HL-60 (cell line): ENCODE measurements around the gene EHD4.

Experiments
- GABPA ChIP-seq: IDR thresholded peaks from 2 replicates; pipeline ENCODE4 v1.6.1; 2012; ENCODE audit warnings: low read depth
- TF ChIP-seq, protein P1 (sequence below): IDR thresholded peaks from one replicate; pipeline ENCODE4 v1.5.1; 2011; ENCODE audit warnings: low read length, control low read depth, inconsistent platforms; ENCODE audit not compliant: insufficient read depth
- TF ChIP-seq, protein P2 (sequence below): IDR thresholded peaks from 2 replicates; pipeline ENCODE4 v1.6.1; 2012; ENCODE audit warnings: low read depth; ENCODE audit not compliant: insufficient replicate concordance

DNA sequence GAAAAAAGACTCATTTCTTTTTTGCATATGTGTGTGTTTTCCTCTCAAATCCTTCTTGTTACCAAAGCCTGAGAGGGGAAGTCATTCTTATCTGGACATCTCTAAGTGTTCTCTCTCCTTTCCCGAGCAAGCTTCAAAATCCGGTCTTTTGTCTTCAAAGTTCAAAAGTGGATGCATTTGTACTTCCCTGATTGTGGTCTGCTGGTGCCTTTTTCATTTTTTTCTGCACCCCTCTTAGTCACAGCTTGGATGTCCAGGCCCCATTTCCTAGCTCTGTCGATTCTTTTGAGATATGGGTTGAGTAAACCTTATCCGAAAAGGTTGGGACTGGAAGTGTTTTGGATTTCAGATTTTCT lies 34.8 kb downstream of the EHD4 start:
- TF ChIP-seq, protein P1, sequence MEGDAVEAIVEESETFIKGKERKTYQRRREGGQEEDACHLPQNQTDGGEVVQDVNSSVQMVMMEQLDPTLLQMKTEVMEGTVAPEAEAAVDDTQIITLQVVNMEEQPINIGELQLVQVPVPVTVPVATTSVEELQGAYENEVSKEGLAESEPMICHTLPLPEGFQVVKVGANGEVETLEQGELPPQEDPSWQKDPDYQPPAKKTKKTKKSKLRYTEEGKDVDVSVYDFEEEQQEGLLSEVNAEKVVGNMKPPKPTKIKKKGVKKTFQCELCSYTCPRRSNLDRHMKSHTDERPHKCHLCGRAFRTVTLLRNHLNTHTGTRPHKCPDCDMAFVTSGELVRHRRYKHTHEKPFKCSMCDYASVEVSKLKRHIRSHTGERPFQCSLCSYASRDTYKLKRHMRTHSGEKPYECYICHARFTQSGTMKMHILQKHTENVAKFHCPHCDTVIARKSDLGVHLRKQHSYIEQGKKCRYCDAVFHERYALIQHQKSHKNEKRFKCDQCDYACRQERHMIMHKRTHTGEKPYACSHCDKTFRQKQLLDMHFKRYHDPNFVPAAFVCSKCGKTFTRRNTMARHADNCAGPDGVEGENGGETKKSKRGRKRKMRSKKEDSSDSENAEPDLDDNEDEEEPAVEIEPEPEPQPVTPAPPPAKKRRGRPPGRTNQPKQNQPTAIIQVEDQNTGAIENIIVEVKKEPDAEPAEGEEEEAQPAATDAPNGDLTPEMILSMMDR, result no peak
- no peak for TF ChIP-seq GABPA
- TF ChIP-seq, protein P2, sequence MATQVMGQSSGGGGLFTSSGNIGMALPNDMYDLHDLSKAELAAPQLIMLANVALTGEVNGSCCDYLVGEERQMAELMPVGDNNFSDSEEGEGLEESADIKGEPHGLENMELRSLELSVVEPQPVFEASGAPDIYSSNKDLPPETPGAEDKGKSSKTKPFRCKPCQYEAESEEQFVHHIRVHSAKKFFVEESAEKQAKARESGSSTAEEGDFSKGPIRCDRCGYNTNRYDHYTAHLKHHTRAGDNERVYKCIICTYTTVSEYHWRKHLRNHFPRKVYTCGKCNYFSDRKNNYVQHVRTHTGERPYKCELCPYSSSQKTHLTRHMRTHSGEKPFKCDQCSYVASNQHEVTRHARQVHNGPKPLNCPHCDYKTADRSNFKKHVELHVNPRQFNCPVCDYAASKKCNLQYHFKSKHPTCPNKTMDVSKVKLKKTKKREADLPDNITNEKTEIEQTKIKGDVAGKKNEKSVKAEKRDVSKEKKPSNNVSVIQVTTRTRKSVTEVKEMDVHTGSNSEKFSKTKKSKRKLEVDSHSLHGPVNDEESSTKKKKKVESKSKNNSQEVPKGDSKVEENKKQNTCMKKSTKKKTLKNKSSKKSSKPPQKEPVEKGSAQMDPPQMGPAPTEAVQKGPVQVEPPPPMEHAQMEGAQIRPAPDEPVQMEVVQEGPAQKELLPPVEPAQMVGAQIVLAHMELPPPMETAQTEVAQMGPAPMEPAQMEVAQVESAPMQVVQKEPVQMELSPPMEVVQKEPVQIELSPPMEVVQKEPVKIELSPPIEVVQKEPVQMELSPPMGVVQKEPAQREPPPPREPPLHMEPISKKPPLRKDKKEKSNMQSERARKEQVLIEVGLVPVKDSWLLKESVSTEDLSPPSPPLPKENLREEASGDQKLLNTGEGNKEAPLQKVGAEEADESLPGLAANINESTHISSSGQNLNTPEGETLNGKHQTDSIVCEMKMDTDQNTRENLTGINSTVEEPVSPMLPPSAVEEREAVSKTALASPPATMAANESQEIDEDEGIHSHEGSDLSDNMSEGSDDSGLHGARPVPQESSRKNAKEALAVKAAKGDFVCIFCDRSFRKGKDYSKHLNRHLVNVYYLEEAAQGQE, result no peak
